ENCODE measurements around the gene RALGDS. TPM values are rescaled to one million over a fixed set of nuclear protein-coding genes. Genes with fewer than 3 reads are reported as not detected.

The RALGDS gene
- polyA plus RNA-seq, 1 donor: 50.3 TPM

DNA sequence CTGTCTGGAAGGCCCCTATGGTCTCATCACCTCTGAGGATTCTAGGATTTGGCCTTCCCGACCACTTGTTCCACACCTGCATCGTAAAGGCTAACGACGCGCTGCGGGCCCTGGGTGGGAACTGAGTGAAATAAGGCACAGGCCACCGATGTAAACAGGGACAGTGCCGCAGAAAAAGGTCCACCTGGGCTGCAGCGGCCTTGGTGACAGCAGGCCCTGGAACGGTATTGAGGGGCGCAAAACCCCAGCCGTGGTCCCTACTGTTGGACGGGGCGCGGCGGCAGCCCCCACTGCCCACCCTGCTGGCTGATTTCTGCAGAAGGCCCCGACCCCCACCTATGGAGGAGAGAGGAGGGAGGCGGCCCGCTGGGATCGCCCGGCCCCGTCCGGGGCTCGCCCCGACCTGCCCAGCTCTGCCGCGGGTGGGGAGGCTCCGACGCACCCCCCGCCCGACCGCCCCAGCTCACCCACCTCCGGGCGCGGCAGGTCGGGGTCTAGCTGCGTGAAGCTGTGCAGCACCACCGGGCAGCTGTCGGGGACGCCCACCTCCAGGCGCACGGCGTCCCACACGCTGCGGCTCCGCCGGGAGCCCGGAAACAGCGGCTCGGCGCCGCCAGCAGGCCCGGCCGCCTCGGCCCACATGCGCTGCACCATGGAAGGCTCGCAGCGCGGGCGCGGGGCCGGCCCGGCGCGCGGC is 391 bp downstream of the RALGDS start:
- no peak for DNase-seq (ENCODE audit: low read depth)

DNA sequence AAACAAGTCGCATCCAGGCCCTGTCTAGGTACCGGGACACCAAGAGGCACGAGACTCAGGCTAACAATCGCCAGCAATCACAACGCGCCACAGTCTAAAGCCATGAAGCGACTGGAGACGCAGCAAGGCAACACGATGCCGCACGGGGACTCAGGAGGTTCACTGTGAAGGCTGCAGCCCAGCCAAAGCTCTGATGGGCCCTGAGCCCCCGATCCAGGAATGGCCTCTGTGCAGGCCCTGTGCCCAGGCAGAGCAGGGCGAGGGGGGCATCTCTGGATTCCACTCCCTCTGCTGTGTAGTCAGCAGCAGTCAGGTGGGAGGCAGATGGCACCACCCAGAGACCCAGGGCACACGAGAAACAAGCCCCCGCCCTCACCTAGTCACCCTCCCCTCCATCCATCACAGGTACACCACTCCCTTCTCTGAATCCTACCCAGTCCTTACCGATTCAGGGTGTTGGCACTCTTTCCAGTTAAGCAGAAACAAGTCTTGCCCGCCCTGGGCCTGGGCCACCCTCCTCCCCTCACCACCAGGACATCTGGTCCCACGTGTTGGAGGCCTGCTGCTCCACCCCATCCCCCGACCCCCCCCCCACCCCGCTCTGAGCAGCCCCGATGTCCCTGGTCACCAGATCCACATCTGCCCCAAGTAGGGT is 1.1 kb downstream of the RALGDS start:
- DNase-seq (ENCODE audit: low read depth): no peak

DNA sequence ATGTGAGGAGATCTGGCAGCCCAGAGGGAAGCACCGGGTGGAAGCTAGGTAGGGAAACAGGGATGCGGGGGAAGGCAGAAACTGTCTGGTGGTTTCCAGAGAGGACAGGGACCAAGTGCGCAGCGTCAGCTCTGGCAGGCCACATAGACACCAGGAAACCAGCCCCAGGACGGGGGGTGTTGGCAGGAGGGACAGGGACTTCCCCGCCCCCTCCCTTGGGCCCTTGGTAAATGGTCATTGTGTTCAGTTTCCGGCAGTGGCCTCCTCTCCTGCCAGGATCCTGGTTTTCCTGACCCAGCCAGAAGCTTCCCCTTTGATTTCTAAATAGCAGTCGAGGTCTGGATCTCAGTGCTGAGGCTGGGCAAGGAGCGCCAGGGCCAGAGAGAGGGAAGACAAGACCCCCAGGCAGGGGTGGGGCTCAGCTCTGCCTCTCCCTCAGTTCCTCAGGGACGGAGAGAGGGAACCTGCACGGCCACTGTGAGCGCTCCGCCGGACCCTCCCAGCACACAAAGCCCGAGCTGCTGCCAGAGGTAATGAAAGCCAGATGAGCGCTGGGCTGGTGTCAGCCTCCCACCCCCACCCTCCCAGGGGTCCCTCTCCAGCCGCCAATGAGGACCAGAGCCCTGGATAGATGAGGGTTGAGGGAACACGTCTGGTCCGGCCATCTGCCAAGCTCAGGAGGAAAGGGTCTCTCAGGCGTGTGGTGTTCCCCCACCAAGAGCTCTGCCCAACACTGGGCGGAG is 1.8 kb downstream of the RALGDS start:
- DNase-seq (ENCODE audit: low read depth): no peak

DNA sequence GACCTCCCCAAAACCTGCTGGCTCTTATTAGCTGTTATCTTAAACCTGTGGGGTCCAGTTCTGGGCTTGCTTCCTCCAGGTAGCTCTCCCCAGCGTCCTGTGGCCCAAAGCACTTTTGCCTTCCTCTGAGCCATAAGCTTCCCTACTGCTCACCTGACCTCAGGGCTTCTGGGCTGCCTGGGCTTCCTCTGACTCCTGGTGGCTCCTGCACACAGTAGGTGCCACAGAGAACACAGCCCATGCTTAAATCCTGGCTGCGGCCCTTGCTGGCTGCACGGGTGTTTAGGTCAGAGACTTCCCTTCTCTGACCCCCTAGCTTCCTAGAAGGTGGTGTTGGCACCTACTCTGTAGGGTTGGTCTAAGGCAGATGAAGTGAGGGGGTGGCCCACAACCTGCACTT is 2.5 kb downstream of the RALGDS start:
- no peak for DNase-seq (ENCODE audit: low read depth)

DNA sequence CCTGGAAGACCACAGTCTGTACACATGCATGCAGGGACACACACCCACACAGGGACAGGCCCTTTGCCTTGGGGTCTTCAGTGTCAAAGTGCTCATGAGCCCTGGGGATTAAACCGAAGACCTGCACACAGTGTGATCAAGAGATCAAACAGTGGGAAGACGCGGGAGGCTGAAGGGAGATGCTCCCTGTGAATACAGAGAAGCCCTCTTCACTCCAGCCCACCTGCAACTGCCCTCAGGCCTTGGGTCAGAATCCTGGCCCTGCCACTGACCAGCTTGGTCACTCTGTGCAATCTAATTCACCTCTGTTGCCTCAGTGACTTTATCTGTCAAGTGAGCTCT is 2.9 kb downstream of the RALGDS start:
- DNase-seq (ENCODE audit: low read depth): no peak

DNA sequence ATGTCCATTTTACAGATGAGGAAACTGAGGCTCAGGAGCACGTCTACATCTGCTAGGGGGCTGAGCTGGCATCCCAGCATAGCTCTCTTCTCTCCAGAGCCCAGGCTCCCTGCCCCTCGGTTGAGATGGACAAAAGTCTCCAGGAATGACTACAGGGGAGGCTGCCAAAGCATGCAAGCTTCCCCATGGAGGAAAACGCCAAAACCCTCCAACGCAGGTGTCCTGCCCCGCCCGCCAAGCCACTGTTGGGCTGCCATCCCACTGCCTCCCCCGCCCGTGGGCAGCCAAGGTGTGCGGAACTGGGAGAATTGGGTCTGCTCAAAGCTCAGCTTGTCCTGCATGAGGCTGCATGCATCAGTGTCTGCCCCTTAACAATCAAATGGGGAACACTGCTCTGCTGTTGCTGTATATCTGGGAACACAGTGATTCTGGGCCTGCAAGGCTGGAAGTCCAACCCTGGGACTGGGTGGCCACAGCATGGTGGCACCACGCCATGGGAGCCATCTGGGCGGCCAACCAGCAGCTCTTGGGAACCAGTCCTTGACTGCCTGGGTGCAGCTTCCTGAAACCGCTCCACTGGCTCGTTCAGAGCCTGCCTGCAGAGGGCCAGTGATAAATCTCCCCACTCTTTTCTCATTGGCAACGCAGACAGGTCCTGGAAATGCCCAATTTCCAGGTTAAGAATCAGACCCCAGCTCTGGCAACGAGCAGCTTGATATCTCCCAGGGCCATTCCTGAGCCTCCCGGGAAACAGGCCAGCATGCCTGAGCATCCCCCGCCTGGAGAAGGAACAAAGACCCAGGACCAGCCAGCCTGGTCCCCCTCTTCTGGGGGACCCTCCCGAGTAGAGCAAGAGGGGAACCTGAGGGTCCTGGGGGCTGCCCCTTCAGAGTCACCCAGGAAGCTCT is 3.5 kb downstream of the RALGDS start:
- DNase-seq (ENCODE audit: low read depth): no peak

DNA sequence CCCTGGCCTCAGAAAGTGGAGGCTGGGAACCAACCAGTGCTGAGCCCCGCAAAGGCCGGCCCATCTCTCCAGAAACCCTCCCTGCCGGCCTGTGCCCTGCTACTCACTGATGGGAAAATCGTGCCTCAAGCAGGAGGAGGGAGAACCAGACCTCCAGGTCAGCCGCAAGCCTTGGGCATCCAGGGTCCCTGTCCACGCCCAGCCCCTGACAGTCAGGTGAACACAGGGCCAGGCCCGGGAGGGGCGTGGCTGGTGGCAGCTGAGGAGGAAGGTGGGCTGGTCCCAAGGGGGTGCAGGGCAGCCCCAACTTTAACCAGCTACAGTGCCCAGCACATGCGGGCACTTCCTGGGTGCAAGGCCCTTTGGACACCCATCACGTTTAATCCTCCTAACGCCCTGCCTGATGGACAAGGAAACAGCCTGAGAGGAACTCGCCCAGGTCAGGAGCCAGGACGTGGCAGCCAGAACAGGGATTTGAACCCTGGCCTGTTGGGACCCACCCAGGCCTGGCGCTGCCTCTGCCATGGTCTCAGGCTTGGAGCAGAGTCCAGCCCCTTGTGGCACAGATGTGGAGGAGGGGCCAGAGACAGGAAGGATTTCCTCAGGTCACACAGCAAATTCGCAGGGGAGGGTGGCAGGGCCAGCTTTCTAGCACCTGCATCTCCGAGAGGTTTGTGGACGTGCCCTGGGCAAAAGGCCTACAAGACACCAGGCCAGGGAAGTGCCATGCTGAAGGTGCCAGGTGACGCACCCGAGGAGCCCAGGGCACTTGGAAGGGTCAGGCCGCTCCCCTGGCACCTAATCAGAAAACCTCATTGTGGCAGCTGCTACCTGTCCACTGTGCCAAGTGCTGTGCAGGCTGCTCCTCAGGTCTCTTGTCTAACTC is 4.5 kb downstream of the RALGDS start:
- DNase-seq (ENCODE audit: low read depth): no peak

DNA sequence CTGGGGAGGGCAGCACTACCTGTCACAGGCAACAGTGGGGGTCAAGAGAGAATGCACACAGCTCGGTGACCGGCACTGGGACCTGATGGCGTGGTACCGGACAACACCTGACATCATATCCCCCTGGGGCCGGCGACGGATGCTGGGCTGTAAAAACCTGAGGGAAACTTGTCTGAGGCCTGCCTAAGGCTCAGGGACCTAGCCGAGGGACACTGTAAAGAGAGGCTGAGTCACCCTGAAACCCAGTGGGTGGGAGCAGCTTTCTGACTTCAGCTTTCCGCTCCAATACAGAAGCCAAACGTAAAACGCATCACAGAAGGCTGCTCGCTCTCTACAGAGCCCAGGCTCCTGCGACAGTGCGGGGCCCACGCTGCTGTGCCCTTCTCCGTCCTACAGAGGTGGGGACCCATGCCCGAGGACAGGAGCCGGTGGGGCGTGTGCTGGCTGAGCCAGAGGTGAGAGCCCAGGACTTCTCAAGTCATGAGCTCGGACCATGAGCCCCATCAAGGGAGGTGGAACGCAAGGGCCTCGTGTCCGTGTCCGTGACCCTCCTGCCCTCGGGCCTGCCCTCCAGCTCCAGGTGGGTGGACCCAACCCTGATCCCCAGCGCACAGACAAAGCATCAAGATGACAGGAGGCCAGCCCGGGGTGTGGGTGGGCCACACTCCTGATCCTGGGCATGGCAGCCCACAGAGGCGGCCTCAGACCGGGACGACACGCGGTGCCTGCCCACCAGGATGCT is 5.3 kb downstream of the RALGDS start:
- no peak for DNase-seq (ENCODE audit: low read depth)

DNA sequence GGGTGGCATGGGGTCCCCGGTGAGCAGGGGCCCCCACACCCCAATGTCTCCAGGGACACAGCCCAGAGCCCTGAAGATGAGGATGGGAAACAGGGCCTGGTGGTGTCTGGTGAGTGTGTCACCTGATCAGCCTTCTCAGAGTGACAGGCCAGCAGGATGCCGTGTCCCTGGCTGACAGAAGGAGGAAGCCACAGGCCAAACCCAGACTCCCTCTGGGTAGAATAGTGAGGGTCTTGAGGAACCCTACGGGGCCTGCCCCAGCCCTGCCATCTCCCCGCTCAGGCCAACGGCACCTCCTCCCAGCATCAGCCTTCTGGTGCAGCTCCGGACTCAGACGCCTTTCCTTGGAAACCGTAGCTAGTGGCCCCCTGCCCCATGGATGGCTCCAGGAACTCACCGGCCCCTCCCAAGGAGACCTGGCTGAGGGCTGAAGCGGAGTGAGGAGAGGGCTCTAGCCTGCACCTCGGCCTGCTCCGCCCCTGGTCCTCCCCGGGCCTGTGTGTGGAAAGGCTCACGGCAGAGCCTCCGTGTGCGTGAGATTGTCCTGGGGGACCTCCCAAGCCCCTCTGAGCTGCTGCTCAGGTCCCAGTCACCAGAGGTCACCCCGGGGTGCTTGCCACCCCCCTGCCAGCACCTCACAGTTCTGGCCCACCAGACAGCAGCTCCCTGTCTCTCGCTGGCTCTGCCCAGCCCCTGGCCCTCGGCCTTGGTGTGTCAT is 6.0 kb downstream of the RALGDS start:
- DNase-seq (ENCODE audit: low read depth): no peak

DNA sequence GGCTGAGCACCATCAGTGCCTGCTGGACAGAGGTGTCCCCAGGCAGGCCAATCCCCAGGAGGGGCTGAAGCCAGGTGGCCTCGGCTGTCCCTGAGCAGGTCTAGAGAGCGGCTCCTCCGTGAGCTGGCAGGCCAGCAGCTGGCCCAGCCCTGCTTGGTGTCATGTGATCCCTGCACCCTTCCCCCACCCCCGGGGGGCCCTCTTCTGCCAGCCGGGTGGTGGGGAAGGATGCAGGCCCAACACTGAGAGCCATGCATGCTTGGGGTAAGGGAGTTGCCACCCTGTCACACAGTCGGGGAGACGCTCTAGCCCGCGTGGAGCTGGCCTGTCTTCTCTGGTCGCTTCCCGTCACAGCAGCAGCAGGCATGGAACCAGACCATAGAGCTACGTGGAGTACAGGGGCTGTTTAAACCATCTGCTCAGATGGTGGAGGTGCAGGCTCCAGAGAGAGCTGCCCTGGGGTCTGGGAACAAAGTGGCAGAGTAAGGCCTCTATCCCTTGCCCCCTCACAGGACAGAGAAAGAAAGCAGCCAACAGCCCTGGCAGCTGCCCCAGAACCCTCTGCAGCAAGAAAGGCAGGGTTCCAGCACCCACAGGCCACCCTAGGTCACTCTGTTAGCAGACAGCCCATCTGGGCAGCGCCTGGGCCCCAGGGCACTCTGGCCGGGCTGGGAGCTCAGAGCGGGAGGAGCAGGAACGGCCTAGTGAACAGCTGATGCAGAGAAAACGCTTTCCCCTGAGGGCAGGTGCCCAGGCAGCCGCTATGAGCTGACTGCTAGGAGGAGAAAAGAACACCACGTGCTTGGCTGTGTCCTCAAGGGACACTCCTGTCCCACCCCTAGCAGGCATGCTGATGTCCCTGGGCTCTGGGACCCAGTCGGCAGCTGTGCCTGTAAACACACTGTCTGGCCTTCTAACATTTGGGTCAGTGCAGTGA is 6.8 kb downstream of the RALGDS start:
- DNase-seq (ENCODE audit: low read depth): no peak

DNA sequence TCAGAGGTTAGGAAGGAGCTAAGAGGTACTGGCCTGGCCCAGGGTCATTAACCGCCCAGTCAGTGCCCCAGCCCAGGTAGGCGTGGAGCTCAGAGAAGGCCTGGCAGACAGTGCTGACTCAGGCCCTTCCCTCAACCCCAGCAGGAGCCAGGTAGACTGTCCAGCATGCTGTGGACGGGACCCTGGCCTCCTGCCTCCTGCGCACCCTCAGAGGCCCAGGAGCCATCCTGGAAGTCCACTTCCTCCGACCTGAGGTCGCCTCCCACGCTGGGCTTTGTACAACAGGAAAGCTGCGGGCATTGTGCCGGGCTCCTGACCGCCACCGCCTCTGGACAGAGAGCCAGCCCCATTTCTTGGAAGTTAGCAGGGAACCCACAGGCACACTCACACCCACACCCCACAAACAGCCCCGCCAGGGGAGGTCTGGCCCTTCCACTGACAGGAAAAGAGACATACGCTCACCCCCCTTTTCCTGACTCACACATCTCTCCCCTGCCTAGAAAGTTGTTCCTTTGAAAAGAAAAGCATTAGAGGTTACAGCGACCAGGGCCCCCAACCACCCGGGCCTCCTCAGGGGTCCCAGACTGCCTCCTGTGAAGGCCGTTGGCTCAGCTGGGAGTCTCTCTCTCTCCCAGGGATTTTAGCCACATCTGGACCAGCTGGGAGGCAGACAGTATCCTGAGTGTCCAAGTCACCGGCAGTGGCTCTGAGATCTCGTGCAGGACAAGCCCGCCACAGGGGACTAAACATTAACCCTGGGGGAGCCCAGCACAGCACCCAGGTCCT is 7.7 kb downstream of the RALGDS start:
- no peak for DNase-seq (ENCODE audit: low read depth)

DNA sequence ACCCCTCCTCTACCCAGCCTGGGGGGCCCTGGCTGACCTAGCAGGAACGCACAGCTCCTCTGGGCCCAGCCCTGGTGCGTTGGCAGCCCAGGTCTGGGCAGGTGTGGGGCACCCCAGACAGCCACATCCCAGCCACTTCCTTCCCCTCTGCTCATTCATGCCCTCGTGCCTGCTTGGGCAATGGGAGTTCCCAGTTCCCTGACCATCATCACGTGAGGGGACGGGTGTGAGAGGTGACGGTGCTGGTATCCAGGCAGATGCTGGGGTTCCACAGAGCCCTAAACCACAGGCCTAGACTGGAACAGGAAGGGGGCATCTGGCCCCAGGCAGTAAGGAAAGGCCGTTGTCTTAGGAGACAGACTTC is 8.4 kb downstream of the RALGDS start:
- no peak for DNase-seq (ENCODE audit: low read depth)

DNA sequence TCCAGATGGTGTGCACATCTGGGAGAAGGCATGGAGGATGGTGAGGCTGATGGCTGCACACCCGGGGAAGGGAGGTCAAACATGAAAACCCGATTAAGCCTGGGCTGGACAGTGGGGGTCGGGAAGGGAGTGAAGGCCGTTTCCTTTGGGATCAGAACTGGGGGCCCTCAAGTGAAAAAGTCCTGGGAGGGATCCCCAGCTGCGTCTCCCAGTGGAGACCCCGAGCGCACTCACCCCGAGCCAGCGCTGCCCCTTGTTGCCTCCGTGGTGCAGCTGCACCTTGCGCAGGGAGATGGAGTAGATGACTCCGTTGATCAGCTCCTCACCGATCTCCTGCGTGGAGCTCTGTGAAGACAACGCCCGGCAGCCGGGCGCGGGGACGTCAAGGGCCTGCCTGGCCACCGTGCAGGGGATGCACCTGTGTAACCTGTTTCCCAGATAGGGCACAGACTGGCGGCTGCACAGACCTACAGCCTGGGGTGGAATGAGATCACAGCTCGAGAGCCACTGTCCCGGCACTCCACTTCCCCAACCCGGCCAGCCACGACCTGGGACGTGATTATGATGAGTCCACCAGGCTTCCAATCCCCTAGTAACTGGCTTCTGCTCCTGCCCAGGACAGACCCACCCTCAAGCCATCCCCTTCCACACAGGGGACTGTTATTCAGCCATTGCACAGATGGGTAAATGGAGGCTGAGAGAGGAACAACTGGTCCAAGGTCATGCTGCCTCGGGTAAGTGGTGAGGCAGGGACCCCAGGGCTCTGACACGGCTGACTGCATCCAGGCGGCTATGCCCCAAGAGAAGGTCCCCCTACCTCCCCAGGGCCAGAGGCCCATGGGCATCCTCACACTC is 9.0 kb downstream of the RALGDS start:
- DNase-seq (ENCODE audit: low read depth): no peak

DNA sequence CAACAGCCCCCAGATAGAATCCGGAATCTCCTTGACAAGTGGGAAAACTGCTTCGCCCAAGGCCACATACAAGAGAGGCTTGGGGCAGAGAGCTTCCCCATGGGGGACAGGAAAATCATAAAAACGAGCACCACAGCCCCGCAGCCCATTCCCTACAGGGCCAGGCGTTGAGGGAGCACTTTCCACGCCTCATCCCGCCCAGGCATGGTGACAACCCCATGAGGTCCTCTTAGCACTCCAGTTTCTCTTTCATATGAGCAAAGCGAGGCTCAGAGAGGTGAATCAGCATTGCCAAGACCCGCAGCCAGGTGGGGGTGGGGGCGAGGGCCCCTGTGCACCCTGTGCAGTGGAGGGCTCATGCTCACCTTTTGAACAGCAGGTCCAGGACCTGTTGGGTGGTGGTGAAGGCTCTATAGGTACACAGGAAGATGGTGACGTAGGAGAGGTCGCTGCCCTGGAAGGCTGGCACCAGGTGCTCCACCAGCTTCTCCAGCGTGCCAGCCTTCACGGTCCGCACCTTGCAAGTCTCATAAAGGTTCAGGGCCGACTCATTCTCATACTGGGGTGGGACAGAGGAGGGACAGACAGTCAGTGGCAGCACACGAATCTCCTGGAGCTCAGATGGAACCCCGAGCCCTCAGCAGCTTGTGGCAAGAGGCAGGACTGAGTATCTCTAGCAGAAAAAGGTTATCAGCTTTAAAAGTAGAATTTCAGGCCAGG is 10.9 kb downstream of the RALGDS start:
- DNase-seq (ENCODE audit: low read depth): no peak

DNA sequence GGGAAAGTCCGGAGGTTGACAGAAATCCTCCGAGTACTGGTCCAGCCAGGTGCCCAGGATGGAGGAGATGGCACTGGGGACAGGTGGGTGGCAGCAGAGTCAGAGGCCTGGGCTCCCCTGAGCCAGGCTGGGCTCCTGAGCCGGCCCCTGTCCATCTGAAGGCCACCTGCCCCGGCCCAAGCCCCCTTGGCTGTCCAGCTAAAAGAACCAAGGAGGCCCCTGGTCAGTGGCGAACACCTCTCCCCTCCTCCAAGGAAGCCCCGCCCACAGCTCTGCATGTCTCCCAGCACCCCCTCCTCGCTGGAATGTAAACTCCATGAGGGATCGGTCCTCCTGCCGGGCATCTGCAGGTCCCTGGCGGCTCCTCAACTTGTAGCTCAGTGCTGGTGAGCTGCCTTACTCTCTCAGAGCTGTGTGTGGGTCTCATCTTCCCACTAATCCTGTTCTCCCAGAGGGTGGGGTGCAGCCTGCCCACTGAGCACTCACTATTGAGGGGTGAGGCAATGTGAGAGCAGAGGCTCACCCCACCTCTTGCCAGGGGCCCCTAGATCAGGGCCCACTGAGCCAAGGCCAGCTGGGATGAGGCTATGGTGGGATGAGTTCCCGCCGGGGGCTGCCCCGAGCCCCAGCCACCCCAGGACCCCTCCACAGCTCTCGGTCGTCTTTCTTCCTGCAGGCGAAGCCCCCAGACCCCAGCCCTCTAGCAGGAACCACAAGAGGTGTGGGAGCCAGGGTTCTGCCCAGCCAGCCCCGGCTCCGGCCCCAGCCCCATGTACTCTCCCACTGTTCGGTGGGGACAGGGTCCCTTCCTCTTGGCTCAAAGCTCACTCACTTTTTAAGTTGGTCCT is 12.0 kb downstream of the RALGDS start:
- no peak for DNase-seq (ENCODE audit: low read depth)
